A549 (cell line): Measurements from ENCODE around the gene MEG3. TPM values are rescaled to one million over a fixed set of nuclear protein-coding genes. Genes with fewer than 3 reads are reported as not detected.
A peak's percentile ranks its signal among the peaks of the same experiment; 100 is the strongest.

Experiments
- ATAC-seq, 2 experiments: fragments of 200-7000 bp in 1 of 2; fragments of >200 bp in 1 of 2; cut with Nextera tagmentation in 1 of 2; cut with Tn5 transposase in 1 of 2; 3 replicates each; pipeline versions ENCODE4 v1.8.0 to v1.9.1; 2018 to 2020; ENCODE audit warnings: mild to moderate bottlenecking in 1 of 2, moderate library complexity in 1 of 2
- CTCF ChIA-PET: fragments of 300-600 bp; sonication (Branson Sonifier 250); formaldehyde crosslinking; extraction: SDS; loops from one replicate; lab custom pipeline; 2021; ENCODE audit warnings: antibody characterized with exemption, inconsistent platforms; lab: Yijun Ruan, JAX
- POLR2A ChIA-PET: fragments of 350-600 bp; formaldehyde crosslinking; extraction: SDS; loops from one replicate; lab custom pipeline; 2021; ENCODE audit warnings: antibody characterized with exemption, inconsistent platforms; lab: Yijun Ruan, JAX
- DNase-seq, 2 experiments: peaks; one replicate each; pipeline versions ENCODE4 v3.0.0 to v3.0.0-alpha.2; 2011 to 2016; ENCODE audit warnings: low read depth in 1 of 2, low spot score in 1 of 2
- FAIRE-seq: peaks from 2 replicates; lab custom pipeline; 2011; peaks lifted over from hg19 to GRCh38; lab: Jason Lieb, UNC
- H3K27ac ChIP-seq, 2 experiments: fragments of >200 bp; sonication (Bioruptor Twin); formaldehyde crosslinking; 3 replicates each; pipeline ENCODE4 v1.5.1; 2016 to 2017
- H3K4me1 ChIP-seq: fragments of >200 bp; sonication (Bioruptor Twin); formaldehyde crosslinking; 3 replicates; pipeline ENCODE4 v1.6.1; 2016
- H3K4me2 ChIP-seq: fragments of >200 bp; sonication (Bioruptor Twin); formaldehyde crosslinking; 3 replicates; pipeline ENCODE4 v1.6.1; 2016
- H3K4me3 ChIP-seq: fragments of >200 bp; sonication (Bioruptor Twin); formaldehyde crosslinking; 3 replicates; pipeline ENCODE4 v1.5.1; 2016
- H3K9me3 ChIP-seq: fragments of >200 bp; sonication (Bioruptor Twin); formaldehyde crosslinking; 3 replicates; pipeline ENCODE4 v1.6.1; 2016
- CBX8 ChIP-seq: fragments of 200-600 bp; sonication (generic); IDR thresholded peaks from 2 replicates; pipeline ENCODE4 v1.6.1; 2016
- CEBPB ChIP-seq, 2 experiments: fragments of >200 bp in 1 of 2; sonication (Bioruptor Twin) in 1 of 2; formaldehyde crosslinking in 1 of 2; IDR thresholded peaks; 2 replicates each; pipeline ENCODE4 v1.6.1; 2012 to 2016
- CHD2 ChIP-seq: fragments of 150-350 bp; IDR thresholded peaks from 2 replicates; pipeline ENCODE4 v1.6.1; 2014; ENCODE audit warnings: low read length; ENCODE audit not compliant: partially characterized antibody
- FOSB ChIP-seq: fragments of 250-450 bp; sonication (Bioruptor Pico); IDR thresholded peaks from 2 replicates; pipeline ENCODE4 v1.5.0; 2020; ENCODE audit warnings: mild to moderate bottlenecking, moderate library complexity
- FOSL2 ChIP-seq, 2 experiments: fragments of 450-650 bp in 1 of 2; fragments of >200 bp in 1 of 2; sonication (Bioruptor Twin) in 1 of 2; formaldehyde crosslinking; IDR thresholded peaks; 2 replicates each; pipeline versions ENCODE4 v1.5.0 to v1.6.1; 2016 to 2020; ENCODE audit warnings: mild to moderate bottlenecking in 1 of 2, moderate library complexity in 1 of 2
- FOXS1 ChIP-seq: fragments of 250-450 bp; sonication (Bioruptor Pico); IDR thresholded peaks from 2 replicates; pipeline ENCODE4 v1.5.0; 2020; ENCODE audit warnings: mild to moderate bottlenecking, moderate library complexity
- GATA3 ChIP-seq: IDR thresholded peaks from 2 replicates; pipeline ENCODE4 v1.6.1; 2012; ENCODE audit warnings: borderline replicate concordance
- HDAC2 ChIP-seq: fragments of 200-600 bp; sonication (generic); IDR thresholded peaks from 2 replicates; pipeline ENCODE4 v1.6.1; 2016
- HOXA7 ChIP-seq: fragments of 250-450 bp; sonication (Bioruptor Pico); IDR thresholded peaks from 2 replicates; pipeline ENCODE4 v1.5.0; 2020; ENCODE audit warnings: mild to moderate bottlenecking, moderate library complexity
- HOXB13 ChIP-seq: fragments of 250-450 bp; sonication (Bioruptor Pico); IDR thresholded peaks from 2 replicates; pipeline ENCODE4 v1.5.0; 2020; ENCODE audit warnings: low read depth, mild to moderate bottlenecking, moderate library complexity
- HOXB5 ChIP-seq: fragments of 250-450 bp; sonication (Bioruptor Pico); IDR thresholded peaks from 2 replicates; pipeline ENCODE4 v1.5.0; 2020; ENCODE audit warnings: mild to moderate bottlenecking, moderate library complexity
- JUN ChIP-seq, 2 experiments: fragments of >200 bp; sonication (Bioruptor Twin); formaldehyde crosslinking; IDR thresholded peaks; 2 replicates in 1 of 2; 3 replicates in 1 of 2; pipeline ENCODE4 v1.6.1; 2016 to 2017
- KDM1A ChIP-seq: fragments of 200-600 bp; sonication (generic); IDR thresholded peaks from 2 replicates; pipeline ENCODE4 v1.6.1; 2016; ENCODE audit warnings: low read depth, mild to moderate bottlenecking
- MAFK ChIP-seq: fragments of 450-650 bp; IDR thresholded peaks from 2 replicates; pipeline ENCODE4 v1.6.1; 2014; ENCODE audit not compliant: partially characterized antibody
- MAZ ChIP-seq: fragments of 150-350 bp; IDR thresholded peaks from 2 replicates; pipeline ENCODE4 v1.6.1; 2014; ENCODE audit warnings: antibody characterized with exemption, low read depth, low read length, borderline replicate concordance
- NFE2L2 ChIP-seq: fragments of 150-350 bp; conservative IDR thresholded peaks from 2 replicates; pipeline ENCODE4 v1.6.1; 2014; ENCODE audit warnings: low read length
- NPAS2 ChIP-seq: fragments of 250-450 bp; sonication (Bioruptor Pico); IDR thresholded peaks from 2 replicates; pipeline ENCODE4 v1.8.0; 2022; ENCODE audit warnings: mild to moderate bottlenecking, moderate library complexity, borderline replicate concordance
- TP53 ChIP-seq: fragments of 250-450 bp; sonication (Bioruptor Pico); IDR thresholded peaks from 2 replicates; pipeline ENCODE4 v1.5.0; 2021; ENCODE audit warnings: mild to moderate bottlenecking, moderate library complexity
- ZFP36 ChIP-seq: fragments of 450-650 bp; IDR thresholded peaks from 2 replicates; pipeline ENCODE4 v1.6.1; 2014; ENCODE audit warnings: borderline replicate concordance; ENCODE audit not compliant: partially characterized antibody
- WGBS: methylation state at CpG from one replicate; pipeline ENCODE4 v1.1.6; 2017; ENCODE audit errors: missing lambda C conversion rate; 5-methylcytosine and 5-hydroxymethylcytosine counted together
- polyA plus RNA-seq, 4 experiments: library from polyadenylated mRNA; depleted of rRNA in 3 of 4; stranded (reverse); fragments of >200 nt; fragmentation: RNase III in 1 of 4; extraction: RNeasy Plus Mini Kit Qiagen cat#74134 plus additional on column Dnase treatment in 1 of 4; gene quantifications; 2 replicates in 3 of 4; 3 replicates in 1 of 4; pipeline ENCODE4 v1.2.3, GENCODE V29; 2011 to 2017
- TF ChIP-seq, protein P1 (sequence below): fragments of 250-450 bp; sonication (Bioruptor Pico); IDR thresholded peaks from 2 replicates; pipeline ENCODE4 v1.5.0; 2020; ENCODE audit warnings: low read depth, mild to moderate bottlenecking, moderate library complexity
- TF ChIP-seq, protein P2 (sequence below): fragments of 200-600 bp; sonication (generic); IDR thresholded peaks from 2 replicates; pipeline ENCODE4 v1.6.1; 2016; ENCODE audit warnings: antibody characterized with exemption, mild to moderate bottlenecking, moderate library complexity
- TF ChIP-seq, protein P3 (sequence below): fragments of >200 bp; sonication (Bioruptor Twin); formaldehyde crosslinking; IDR thresholded peaks from 3 replicates; pipeline ENCODE4 v1.6.1; 2016
- TF ChIP-seq, protein P4 (sequence below): fragments of >200 bp; sonication (Bioruptor Twin); formaldehyde crosslinking; IDR thresholded peaks from 2 replicates; pipeline ENCODE4 v1.6.1; 2016

MEG3 gene
- polyA plus RNA-seq, 2 of the 4 experiments (the other 2 are of a cell fraction): 27.0 to 56.7 TPM

DNA sequence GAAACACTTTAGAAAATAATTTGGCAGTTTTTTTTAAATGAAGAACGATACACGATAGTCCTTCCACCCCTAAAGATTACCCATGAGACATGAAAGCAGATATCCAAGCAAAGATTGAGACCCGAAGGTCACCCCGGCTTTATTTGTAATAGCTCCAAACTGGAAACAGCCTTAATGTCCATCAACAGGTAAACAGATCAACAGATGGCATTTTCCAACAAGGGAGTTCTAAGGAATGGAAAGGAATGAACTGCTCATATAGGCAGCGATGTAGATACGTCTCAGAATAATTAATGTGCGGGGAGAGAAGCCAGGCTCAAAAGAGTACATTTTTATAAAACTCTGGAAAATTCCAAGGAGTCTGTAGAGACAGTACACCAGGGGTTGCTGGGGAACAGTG is 23.7 kb upstream of the MEG3 start:
- FAIRE-seq (no peak), DNase-seq (no peak), ATAC-seq (no peak)
- Histone ChIP-seq H3K4me1 (no peaks in the 10 kb centered on the region), H3K9me3 (no peaks in the 10 kb centered on the region), H3K4me3 (no peak overlapping the region), H3K27ac (no peak overlapping the region), H3K4me2 (no peak overlapping the region)
- WGBS: 86% methylated on average over 7 of the region's 7 CpGs
- TF ChIP-seq ZFP36 (no peak), NFE2L2 (no peak), FOSL2 (IDR thresholded peaks at IDR 0.05) (no peak), FOSL2 (CRISPR knock-in tag; IDR thresholded peaks at IDR 0.05) (no peak), KDM1A (no peak), HOXB13 (CRISPR knock-in tag) (no peak), TP53 (no peak), FOXS1 (no peak), JUN (IDR thresholded peaks at IDR 0.05) (no peak), HDAC2 (no peak), GATA3 (no peak), HOXB5 (no peak), HOXA7 (CRISPR knock-in tag) (no peak), NPAS2 (no peak), CBX8 (no peak), FOSB (CRISPR knock-in tag) (no peak)
- TF ChIP-seq, protein P1, sequence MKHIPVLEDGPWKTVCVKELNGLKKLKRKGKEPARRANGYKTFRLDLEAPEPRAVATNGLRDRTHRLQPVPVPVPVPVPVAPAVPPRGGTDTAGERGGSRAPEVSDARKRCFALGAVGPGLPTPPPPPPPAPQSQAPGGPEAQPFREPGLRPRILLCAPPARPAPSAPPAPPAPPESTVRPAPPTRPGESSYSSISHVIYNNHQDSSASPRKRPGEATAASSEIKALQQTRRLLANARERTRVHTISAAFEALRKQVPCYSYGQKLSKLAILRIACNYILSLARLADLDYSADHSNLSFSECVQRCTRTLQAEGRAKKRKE: no peak
- TF ChIP-seq, protein P2, sequence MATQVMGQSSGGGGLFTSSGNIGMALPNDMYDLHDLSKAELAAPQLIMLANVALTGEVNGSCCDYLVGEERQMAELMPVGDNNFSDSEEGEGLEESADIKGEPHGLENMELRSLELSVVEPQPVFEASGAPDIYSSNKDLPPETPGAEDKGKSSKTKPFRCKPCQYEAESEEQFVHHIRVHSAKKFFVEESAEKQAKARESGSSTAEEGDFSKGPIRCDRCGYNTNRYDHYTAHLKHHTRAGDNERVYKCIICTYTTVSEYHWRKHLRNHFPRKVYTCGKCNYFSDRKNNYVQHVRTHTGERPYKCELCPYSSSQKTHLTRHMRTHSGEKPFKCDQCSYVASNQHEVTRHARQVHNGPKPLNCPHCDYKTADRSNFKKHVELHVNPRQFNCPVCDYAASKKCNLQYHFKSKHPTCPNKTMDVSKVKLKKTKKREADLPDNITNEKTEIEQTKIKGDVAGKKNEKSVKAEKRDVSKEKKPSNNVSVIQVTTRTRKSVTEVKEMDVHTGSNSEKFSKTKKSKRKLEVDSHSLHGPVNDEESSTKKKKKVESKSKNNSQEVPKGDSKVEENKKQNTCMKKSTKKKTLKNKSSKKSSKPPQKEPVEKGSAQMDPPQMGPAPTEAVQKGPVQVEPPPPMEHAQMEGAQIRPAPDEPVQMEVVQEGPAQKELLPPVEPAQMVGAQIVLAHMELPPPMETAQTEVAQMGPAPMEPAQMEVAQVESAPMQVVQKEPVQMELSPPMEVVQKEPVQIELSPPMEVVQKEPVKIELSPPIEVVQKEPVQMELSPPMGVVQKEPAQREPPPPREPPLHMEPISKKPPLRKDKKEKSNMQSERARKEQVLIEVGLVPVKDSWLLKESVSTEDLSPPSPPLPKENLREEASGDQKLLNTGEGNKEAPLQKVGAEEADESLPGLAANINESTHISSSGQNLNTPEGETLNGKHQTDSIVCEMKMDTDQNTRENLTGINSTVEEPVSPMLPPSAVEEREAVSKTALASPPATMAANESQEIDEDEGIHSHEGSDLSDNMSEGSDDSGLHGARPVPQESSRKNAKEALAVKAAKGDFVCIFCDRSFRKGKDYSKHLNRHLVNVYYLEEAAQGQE: no peak
- TF ChIP-seq, protein P3, sequence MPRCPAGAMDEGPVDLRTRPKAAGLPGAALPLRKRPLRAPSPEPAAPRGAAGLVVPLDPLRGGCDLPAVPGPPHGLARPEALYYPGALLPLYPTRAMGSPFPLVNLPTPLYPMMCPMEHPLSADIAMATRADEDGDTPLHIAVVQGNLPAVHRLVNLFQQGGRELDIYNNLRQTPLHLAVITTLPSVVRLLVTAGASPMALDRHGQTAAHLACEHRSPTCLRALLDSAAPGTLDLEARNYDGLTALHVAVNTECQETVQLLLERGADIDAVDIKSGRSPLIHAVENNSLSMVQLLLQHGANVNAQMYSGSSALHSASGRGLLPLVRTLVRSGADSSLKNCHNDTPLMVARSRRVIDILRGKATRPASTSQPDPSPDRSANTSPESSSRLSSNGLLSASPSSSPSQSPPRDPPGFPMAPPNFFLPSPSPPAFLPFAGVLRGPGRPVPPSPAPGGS: no peak
- CTCF ChIA-PET: interaction anchor here (1.0 kb wide), 1 partner anchor 905 kb away, joined by 3 read pairs; no protein-coding TSS in a partner anchor
- POLR2A ChIA-PET: no interaction called here

DNA sequence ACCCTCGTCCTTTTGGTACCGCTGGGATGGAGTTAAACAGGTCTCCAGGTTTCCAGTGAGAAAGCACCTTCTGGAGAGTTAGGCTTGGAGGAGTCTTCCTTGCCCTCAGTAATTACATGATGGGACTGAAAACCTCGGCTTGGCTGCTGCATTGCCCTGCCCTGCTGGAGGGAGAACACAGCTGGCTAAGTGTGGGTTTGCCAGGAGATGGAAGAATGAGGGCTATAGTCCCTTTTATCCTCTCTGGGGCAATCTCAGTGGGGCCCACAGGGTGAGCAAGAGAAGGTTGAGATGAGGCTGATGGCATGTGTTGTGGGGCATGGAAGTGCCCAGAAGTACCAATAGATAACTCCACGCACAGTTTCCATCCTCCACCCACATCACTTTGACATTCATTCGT is 23.2 kb upstream of the MEG3 start:
- TF ChIP-seq MAZ (no peak), GATA3 (no peak), KDM1A (no peak), MAFK (no peak), NPAS2 (no peak), HOXB5 (no peak), CHD2 (no peak), CEBPB (IDR thresholded peaks at IDR 0.05) (no peak), TP53 (no peak)
- TF ChIP-seq, protein P4, sequence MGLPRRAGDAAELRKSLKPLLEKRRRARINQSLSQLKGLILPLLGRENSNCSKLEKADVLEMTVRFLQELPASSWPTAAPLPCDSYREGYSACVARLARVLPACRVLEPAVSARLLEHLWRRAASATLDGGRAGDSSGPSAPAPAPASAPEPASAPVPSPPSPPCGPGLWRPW: no peak
- POLR2A ChIA-PET: no interaction called here
- peaks cover 3% of the 10 kb centered on the region; the same call in 1 of the 3 replicates for H3K9me3 ChIP-seq
- ATAC-seq (peak; percentile 34 to 39; a peak in 3 of 6 replicates), FAIRE-seq (no peak), DNase-seq (no peak)
- CTCF ChIA-PET: interaction anchor here (1.0 kb wide), 1 partner anchor 904 kb away, joined by 3 read pairs; no protein-coding TSS in a partner anchor
- no peak overlapping the region for H3K27ac ChIP-seq
- H3K4me2 ChIP-seq: no peak overlapping the region
- WGBS: 44% methylated on average over 5 of the region's 5 CpGs
- H3K4me3 ChIP-seq: no peak overlapping the region
- H3K4me1 ChIP-seq: no peaks in the 10 kb centered on the region
